ENCODE data around the gene IL15RA. TPM values are rescaled to one million over a fixed set of nuclear protein-coding genes. Genes with fewer than 3 reads are reported as not detected.

The IL15RA gene
- total RNA-seq, 1 donor from 2014 or later, result 24.8 TPM

- peak overlapping the region; percentile 97 to 99 for H3K27ac ChIP-seq
- no peaks in the 10 kb centered on the region for H3K27me3 ChIP-seq
- no peaks in the 10 kb centered on the region for H3K9me3 ChIP-seq
- H3K4me1 ChIP-seq, result peaks cover 20 to 58% of the 10 kb centered on the region in 2 donors
- TF ChIP-seq CTCF (IDR thresholded peaks at IDR 0.05), result no peak
- H3K4me3 ChIP-seq, result peak overlapping the region; percentile 41 to 53
- intact Hi-C loops (cut with DNase I), result loop anchor here (2.0 to 10.0 kb wide), 3 partner anchors 55 to 329 kb away; partner anchors contain the start of genes FBH1 and PFKFB3
- no peaks in the 10 kb centered on the region for H3K36me3 ChIP-seq
- peak; percentile 53 to 92 for DNase-seq (ENCODE audit: low spot score in 2 of 2)
Observed at GRCh38 chr10:5945561-5946418, 31.6 kb downstream of the IL15RA start.

- no peaks in the 10 kb centered on the region for H3K27me3 ChIP-seq
- H3K27ac ChIP-seq, result peak overlapping the region; percentile 97 to 99
- H3K4me1 ChIP-seq, result peaks cover 18 to 53% of the 10 kb centered on the region in 2 donors
- DNase-seq (ENCODE audit: low spot score in 2 of 2), result no peak
- peak overlapping the region; percentile 41 to 53 for H3K4me3 ChIP-seq
- intact Hi-C loops (cut with DNase I), result loop anchor here (2.0 to 10.0 kb wide), 3 partner anchors 54 to 330 kb away; partner anchors contain the start of genes FBH1 and PFKFB3
- TF ChIP-seq CTCF (IDR thresholded peaks at IDR 0.05), result no peak
- H3K36me3 ChIP-seq, result no peaks in the 10 kb centered on the region
- H3K9me3 ChIP-seq, result no peaks in the 10 kb centered on the region
Observed at GRCh38 chr10:5945190-5945509, 32.2 kb downstream of the IL15RA start.

- intact Hi-C loops (cut with DNase I), result loop anchor here (2.0 to 10.0 kb wide), 4 partner anchors 33 to 330 kb away; partner anchors contain the start of genes FBH1, IL15RA and PFKFB3
- TF ChIP-seq CTCF (IDR thresholded peaks at IDR 0.05), result no peak
- H3K9me3 ChIP-seq, result no peaks in the 10 kb centered on the region
- no peaks in the 10 kb centered on the region for H3K36me3 ChIP-seq
- H3K4me1 ChIP-seq, result peaks cover 18 to 48% of the 10 kb centered on the region in 2 donors
- DNase-seq (ENCODE audit: low spot score in 2 of 2), result peak; percentile 86 to 97
- H3K27ac ChIP-seq, result peak overlapping the region; percentile 97 to 99
- H3K4me3 ChIP-seq, result peak overlapping the region; percentile 41 to 53
- H3K27me3 ChIP-seq, result no peaks in the 10 kb centered on the region
Observed at GRCh38 chr10:5944389-5945189, 32.8 kb downstream of the IL15RA start.

GRCh38 chr10:5943536-5943935, 33.8 kb downstream of the IL15RA start:
- peak overlapping the region; percentile 97 to 99 for H3K27ac ChIP-seq
- peaks cover 0 to 4% of the 10 kb centered on the region in 2 donors for H3K36me3 ChIP-seq
- H3K27me3 ChIP-seq, result no peaks in the 10 kb centered on the region
- intact Hi-C loops (cut with DNase I), result loop anchor here (5.0 to 10.0 kb wide), 2 partner anchors 34 to 331 kb away; partner anchors contain the start of gene IL15RA
- H3K4me1 ChIP-seq, result peaks cover 15 to 46% of the 10 kb centered on the region in 2 donors
- H3K9me3 ChIP-seq, result no peaks in the 10 kb centered on the region
- peak; percentile 42 to 82 for DNase-seq (ENCODE audit: low spot score in 2 of 2)
- peak in 1 of 3 experiments; percentile 3 for TF ChIP-seq CTCF (IDR thresholded peaks at IDR 0.05)
- peak overlapping the region; percentile 27 to 51 for H3K4me3 ChIP-seq

- Histone ChIP-seq H3K27me3 (no peaks in the 10 kb centered on the region), H3K36me3 (peaks cover 10 to 13% of the 10 kb centered on the region in 2 donors), H3K27ac (peak overlapping the region; percentile 97 to 99), H3K4me1 (peaks cover 15 to 46% of the 10 kb centered on the region in 2 donors), H3K9me3 (no peaks in the 10 kb centered on the region), H3K4me3 (no peak overlapping the region)
- peak in 1 of 2 donors; percentile 84 for DNase-seq (ENCODE audit: low spot score in 2 of 2)
- no peak for TF ChIP-seq CTCF (IDR thresholded peaks at IDR 0.05)
- intact Hi-C loops (cut with DNase I), result loop anchor here (5.0 to 10.0 kb wide), 2 partner anchors 35 to 332 kb away; partner anchors contain the start of gene IL15RA
Observed at GRCh38 chr10:5942474-5942873, 34.9 kb downstream of the IL15RA start.
